Measurements from ENCODE around the gene YBX2.
"Not testable (repeated sequence)": the region's sequence is repeated elsewhere in the genome, so short reads cannot be mapped to it uniquely, and the experiment has no call there.

YBX2 gene

DNA sequence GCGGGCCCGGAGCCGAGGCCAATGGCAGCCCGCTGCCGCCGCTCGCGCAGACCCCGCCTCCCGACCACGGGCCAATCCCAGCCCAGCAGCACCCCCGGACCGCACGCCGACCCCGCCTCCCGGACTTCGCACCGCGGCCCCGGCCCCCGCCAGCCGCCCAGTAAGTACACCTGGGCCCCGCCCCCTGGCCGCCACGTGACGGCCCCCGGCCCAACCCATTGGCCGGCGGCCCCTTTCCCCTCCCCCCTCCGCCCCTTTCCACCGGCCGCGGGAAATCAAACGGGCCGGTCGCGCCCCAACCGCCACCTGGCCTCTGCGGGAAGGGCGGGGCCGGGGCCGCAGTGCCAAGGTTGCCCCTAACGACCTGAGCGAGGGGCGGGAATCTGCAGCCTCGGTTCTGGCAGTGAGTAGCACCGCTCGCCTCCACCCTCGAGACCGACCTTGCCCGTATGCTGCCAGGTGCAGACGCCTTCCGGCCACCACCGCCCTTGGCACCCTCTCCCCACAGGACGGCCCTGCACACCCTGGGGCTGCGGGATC lies at the start of gene YBX2:
Gene YBX2, minus strand, starts transcription at position 26 of the 540 bp plus-strand sequence. CDS start 139 bp downstream, outside the sequence.
- DNase-seq (ENCODE audit: low read depth), result peak; percentile 76

DNA sequence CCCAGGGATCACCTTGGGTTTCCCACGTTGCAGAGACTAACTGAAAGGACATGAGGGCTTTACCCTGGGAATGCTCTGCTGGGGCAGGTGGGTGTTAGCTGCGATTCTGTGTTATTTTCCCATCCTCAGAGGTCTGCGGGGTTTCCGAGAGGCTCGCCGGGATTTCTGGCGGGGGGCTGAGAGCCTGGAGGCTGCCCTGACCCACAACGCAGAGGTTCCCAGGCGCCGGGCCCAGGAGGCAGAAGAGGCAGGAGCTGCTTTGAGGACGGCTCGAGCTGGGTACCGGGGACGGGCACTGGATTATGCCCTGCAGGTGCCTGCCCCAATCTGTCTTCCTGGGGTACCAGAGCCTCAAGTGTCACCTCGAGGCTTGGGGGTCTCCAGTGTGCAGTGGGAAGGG lies 48.8 kb upstream of the YBX2 start:
- DNase-seq (ENCODE audit: low read depth), result no peak

DNA sequence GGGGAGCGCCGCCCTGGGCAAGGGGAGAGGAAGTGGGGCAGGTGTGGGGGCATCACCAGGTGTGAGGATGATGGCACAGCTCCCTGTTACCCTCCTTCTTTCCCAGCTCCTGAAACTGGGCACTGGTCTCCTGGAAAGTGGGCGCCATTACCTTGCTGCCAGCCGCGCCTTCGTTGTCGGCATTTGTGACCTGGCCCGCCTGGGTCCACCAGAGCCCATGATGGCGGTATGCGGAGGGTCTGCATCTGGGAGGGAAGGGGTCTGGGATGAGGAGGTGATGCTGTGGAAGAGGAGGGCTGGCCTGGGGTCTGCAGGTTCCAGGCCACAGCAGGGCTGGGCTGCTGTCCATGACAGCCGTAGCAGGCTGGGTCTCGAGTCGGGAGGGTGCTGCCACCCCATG lies 47.4 kb upstream of the YBX2 start:
- no peak for DNase-seq (ENCODE audit: low read depth)

DNA sequence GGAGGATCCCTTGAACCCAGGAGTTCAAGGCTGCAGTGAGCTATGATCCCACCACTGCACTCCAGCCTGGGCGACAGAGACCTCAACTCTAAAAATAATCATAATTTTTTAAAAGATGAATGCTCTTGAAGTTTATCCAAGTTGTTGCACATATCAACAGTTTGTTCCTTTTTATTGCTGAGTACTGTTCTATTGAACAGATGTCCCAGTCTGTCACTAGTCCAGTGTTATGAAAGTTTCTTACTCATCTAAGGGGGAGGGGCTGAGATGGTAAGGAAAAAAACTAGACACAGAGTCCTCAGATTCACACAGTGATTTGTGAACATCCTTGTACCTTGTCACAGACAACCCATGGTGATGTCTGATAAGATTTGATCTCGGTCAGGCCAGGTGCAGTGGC lies 45.7 kb upstream of the YBX2 start:
- no peak for DNase-seq (ENCODE audit: low read depth)

DNA sequence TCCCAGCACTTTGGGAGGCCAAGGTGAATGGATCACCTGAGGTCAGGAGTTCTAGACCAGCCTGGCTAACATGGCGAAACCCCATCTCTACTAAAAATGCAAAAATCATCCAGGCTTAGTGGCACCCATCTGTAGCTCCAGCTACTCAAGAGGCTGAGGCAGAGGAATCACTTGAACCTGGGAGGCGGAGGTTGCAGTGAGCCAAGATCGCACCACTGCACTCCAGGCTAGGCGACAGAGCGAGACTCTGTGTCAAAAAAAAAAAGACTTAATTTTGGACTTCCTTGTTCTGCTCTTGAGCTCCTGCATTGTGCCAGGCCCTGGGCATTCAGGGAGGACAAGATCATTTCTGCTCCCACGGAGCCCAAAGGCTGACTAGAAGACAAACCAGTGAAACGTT lies 43.2 kb upstream of the YBX2 start:
- not testable (repeated sequence) for DNase-seq (ENCODE audit: low read depth)

DNA sequence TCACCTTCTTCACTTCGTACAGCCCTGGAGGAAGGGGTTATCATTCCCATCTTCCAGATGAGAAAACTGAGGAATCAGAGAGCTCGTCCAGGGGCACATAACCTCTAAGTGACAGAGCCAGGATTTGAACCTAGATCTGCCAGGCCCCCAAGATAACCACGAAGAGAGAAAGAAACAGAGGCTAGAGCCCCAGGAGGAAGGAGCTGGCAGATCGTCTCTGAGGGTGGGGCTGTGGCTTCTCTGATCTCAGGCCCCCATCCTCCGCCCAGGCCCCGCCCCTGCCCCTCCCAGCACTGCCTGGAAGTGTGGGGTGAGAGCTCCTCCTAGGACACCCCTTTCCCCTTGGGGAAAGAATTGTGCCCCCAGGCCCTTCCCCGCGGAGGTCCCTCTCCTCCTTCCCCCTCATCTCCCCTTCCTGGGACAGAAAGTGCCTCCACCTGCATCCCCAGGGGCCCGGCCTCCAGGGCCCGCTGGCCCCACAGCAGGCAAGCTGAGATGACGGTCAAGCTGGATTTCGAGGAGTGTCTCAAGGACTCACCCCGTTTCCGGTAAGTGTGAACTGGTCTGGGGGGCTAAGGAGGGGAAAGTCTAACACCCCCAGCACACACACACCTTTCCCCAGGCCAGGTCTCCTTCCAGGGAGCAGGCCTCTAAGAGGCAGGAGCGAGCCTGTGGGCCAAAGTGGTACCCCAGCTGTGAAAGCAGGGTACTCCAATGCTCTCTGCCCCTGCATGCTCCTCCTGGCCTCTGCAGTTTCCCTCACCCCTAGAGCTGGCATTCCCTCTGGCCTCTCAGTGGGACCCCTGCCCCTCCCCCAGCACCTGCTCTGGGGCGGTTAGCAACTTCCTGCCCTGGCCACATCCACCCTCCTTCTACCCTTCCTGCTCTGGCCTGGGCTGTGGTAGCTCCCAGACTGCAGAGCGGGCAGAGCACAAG lies 42.1 kb upstream of the YBX2 start, which contains the start of gene ACAP1:
Gene ACAP1, plus strand, starts transcription at position 290 of the 936 bp plus-strand sequence. Its CDS starts 206 bp downstream, at position 496.
- peak; percentile 78 for DNase-seq (ENCODE audit: low read depth)

DNA sequence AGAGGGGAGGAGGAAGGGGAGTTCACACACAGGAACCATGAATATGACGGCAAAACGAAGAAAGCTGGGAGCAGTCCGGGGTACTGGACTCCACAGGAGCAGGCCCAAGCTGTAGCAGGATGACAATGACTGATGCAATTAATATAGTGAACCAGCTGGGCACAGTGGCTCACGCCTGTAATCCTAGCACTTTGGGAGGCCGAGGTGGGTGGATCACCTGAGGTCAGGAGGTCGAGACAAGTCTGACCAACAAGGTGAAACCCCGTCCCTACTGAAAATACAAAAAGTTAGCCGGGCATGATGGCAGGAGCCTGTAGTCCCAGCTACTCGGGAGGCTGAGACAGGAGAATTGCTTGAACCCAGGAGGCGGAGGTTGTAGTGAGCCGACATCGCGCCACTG lies 41.3 kb upstream of the YBX2 start:
- DNase-seq (ENCODE audit: low read depth), result not testable (repeated sequence)

DNA sequence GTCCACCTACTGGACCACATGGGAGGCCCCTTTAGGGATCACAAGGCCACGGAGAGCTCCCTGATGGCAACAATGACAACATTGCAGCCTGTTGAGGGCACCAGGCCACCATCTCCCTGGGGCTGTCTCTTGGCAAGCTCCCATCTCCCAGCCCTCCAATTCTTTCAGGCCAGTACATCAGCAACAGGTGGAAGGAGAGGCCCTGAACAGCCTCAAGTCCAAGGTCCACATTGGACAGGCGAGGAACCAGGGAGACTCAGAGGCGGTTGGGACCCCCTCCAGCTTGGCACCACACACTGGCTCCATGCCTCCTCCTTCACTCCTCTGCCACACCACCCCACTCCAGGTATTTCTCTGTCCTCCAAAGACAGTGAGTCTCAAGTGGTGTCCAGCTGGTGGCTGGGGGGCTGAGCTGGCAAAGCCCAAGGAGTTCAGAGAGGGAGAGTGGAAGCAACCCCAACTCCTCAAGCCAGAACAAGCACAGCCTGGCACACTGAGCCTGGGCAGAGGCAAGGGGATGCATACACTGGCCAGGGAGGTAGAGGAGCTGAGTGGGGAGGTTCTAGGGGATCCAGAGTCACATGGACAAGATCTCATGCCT lies 40.6 kb upstream of the YBX2 start:
- no peak for DNase-seq (ENCODE audit: low read depth)

DNA sequence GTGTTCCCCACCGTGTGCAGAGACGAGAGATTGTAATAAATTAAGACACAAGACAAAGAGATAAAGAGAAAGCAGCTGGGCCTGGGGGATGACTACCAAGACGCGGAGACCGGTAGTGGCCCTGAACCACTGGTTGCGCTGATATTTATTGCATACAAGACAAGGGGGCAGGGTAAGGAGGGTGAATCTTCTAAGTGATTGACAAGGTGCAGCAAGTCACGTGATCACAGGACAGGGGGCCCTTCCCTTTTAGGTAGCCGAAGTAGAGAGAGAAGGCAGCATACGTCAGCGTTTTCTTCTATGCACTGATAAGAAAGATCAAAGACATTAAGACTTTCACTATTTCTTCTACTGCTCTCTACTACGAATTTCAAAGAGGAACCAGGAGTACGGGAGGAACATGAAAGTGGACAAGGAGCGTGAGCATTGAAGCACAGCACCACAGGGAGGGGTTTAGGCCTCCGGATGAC lies 38.2 kb upstream of the YBX2 start:
- peak; percentile 64 for DNase-seq (ENCODE audit: low read depth)

DNA sequence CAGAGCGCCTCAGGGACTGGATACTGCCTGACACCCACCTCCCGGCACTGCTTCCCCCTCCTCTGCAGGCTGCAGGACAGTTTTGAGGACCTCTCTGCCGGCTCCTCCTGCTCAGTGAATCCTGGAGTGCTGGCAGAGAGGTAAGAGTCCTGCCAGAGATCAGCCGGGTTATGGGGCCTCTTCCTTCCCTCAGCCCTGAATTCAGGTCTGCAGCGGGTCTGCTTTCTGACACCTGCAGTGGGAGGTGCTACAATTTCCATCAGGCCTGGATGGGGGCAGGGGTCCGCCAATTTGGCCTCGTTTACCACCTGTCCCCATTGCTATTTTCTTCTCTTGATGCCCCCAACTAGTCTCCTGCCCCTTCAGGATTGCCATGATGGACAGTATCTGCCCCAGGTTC lies 37.7 kb upstream of the YBX2 start:
- DNase-seq (ENCODE audit: low read depth), result no peak

DNA sequence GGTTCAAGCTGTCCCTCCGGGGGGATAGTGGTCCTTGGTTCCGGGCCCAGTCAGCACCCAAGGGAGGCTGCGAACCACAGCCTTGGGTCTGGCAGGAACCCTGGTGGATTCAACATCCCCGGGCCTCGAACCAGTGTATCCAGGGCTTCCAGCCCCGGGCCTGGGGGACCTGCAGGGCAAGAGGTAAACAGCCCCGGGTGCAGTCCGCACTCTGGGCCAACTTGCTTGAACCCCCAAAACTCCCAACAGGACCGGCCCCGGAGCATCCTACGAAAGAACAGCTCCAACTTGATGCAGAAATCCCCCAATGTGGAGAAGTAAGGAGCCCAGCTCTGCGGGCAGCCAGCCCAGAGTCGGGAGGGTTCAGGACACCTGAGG lies 36.2 kb upstream of the YBX2 start:
- DNase-seq (ENCODE audit: low read depth), result no peak

DNA sequence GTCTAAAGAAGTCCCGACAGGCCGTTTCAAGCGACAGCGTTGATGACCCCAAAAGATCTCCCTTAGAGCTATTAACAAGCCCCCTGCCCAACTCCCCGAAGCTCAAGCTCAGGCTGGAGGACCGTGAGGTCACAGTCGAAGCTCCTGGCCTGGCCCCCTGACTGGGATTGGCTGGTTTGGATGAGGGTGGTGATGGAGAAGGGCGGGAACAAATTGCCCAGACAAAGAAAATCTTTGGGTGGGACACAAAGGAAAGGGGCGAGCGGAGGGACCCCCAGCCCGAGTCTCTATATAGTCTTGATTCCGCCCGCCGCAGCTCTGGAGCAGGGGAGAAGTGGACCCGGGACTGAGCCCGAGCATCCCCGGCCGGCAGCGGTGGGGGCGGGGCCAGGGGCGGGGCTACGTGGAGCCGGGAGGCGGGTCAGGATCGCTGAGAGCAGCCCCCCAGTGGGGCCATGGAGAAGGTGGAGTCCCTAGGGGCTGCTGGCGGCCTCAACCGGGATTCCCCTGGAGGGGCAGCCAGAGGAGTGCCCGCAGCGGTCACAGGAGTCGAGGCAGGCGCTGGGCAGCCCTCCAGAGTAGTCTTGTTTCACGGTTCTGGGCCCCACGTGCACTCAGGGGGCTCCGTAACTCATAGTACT lies 35.7 kb upstream of the YBX2 start:
- peak; percentile 73 for DNase-seq (ENCODE audit: low read depth)

DNA sequence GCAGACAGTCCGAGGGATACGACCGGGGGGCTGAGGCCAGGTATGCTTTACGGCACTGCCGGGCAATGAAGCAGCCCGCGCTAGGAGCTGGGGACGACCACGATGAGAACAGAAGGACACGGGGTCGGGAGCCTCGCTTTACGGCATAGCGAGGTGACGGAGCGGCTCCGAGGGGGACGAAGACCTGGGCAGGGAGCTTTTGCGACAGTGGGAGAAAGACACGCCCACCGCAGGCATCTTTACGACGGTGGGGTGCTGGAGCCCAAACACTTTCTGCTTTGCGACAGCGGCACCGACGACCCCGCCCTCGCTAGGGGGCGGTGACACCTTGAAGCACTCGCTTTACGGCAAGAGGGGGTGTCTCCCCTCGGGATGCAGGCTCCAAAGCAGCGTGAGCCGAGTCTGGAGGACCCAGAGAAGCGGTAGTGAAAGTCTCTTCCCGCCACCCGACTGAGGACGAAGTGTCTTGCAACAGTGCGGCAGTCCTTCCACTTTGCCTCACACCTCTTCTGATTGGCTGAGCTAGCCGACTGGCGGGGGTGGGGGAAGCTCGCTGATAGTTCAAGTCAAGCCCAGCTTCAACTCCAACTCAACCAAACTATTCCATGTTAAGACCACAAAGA lies 35.0 kb upstream of the YBX2 start:
- peak; percentile 97 for DNase-seq (ENCODE audit: low read depth)

DNA sequence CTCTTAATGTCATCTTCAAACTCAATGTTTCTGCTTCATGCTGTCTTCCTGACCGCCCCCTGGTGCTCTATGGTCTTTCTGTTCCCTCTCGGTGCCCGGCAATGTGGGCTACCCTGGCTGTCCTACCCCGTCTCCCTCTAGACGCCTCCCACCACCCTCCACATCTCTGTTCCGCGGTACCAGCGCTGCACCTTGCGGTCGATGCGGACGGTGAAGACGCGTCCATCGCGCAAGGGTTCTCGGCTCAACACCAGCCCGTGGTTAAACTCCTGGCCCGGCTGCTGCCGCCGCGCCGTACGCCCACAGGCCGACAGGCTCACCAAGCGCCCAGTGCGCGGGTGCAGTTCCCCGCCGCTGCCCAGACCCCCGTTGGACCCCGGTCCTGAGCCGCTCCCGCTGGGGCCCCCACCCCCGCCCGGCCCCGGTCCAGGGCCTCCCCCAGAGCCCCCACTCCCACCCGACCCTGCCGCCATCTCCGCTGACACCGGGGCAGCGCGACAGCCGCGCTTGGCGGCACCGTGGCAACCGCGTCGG lies 34.5 kb upstream of the YBX2 start, which contains the start of gene NEURL4:
Gene NEURL4, minus strand, starts transcription at position 496 of the 534 bp plus-strand sequence. Its CDS starts 23 bp downstream, at position 473.
- DNase-seq (ENCODE audit: low read depth), result no peak

DNA sequence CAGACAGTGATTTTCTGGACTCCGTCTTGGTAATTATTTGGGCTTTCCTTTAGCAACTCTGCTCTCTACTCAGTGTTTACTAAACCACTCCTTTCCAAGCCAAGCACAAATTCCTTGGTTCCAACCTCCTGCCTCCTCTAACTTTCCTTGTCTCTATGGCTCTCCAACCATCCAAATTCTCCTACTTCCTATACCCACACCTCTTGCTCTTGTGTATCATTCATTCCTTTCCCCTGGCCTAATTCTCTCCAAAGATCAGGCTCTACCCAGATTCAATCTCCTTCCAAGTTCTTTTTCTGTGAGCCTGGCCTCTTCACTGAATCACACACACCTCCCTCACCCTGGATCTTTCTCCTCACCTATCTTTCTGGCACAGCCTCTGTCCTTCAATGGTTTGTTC lies 33.6 kb upstream of the YBX2 start:
- no peak for DNase-seq (ENCODE audit: low read depth)

DNA sequence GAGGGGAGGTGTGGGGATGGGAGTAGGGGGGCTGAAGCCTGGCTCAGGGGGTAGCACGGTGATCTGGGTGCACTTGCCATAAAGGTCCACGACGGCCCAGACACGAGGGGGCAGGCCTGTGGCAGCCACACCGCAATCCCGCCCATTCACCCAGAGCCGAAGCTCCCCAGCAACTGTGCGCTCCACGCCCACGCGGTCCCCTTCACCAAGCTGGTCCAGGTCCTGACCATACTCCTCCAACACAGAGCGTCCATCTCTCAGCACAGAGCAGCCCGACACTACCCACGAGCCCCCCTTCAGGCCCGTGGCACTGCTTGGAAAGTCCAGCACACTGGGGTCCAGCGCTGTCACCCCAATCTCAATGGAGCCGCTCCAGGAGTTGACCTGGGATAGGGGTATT lies 33.1 kb upstream of the YBX2 start:
- no peak for DNase-seq (ENCODE audit: low read depth)

DNA sequence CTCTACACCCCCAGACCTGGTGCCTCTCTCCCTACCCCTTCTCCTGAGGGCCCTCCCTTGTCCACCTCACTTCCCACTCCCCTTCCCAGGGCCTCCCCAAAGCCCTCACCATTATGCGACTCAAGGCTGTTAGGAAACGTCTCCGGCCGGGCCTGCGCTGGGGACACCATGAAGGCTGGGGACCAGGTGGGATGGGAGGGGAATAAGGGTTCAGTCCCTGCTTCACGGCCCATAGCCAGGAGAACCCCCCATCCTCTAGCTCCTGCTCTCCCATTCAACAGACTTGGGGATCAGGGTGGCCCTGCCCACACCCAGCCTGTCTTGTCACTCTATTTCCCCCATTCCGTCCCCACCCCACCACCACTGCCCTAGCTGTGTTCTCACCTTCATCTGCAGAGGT lies 32.6 kb upstream of the YBX2 start:
- DNase-seq (ENCODE audit: low read depth), result no peak

DNA sequence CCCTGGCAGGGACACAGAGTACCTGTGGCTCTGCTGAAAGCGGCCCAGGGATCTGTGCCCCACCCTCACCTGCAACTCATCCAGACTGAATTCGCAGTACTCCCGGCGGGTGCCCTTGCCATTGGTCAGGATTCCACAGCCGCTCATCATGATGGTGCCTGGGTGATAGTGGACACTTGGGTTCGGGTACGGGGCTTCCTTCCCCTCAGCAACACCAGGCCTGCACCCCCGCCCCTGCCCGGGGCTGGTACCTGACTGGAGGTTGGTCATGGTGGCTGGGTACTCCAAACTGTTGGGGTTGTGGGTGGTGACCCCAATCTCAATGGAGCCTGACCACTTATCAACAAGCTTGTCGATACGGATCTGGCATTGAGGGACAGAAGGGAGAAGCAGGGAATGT lies 31.7 kb upstream of the YBX2 start:
- DNase-seq (ENCODE audit: low read depth), result no peak

DNA sequence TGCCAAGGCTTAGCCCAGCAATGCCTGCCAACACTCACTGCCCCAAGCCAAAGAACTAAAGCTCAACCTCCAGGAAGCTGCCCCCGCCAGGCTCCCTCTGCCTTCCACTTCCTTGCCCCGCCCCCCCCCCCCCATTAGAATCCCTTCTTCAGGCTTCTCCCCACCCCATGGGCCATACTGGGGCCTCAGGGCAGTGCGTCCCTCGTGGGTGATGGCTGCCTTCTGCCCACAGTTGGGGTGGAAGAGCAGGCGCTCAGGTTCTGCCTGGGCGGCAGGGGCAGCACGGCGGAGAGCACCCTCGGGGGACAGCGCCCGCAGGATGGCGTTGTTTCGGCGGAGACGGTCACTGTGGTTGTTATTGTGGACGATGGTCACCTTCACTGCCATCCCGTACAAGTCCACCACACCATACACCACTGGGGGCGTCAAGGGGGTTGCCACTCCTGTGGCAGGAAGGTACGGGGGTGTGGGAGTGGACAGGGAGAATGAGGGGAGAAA lies 30.6 kb upstream of the YBX2 start:
- DNase-seq (ENCODE audit: low read depth), result no peak

DNA sequence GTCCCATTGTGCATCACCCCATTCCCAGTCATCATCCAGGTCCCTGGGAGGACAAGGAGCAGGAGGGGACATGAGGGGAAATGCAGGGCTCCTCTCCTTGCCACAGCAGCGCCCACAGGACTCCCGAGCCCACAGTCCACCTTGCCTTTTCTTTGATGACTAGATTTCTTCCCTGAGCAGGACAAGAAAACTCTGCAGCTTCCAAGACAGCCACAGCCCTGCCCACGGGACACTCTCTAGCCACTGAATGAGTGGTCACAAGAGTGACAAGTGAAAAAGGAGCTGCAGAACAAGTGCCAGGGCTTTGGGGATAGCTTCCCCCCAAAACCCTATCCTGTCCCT lies 30.0 kb upstream of the YBX2 start:
- no peak for DNase-seq (ENCODE audit: low read depth)

DNA sequence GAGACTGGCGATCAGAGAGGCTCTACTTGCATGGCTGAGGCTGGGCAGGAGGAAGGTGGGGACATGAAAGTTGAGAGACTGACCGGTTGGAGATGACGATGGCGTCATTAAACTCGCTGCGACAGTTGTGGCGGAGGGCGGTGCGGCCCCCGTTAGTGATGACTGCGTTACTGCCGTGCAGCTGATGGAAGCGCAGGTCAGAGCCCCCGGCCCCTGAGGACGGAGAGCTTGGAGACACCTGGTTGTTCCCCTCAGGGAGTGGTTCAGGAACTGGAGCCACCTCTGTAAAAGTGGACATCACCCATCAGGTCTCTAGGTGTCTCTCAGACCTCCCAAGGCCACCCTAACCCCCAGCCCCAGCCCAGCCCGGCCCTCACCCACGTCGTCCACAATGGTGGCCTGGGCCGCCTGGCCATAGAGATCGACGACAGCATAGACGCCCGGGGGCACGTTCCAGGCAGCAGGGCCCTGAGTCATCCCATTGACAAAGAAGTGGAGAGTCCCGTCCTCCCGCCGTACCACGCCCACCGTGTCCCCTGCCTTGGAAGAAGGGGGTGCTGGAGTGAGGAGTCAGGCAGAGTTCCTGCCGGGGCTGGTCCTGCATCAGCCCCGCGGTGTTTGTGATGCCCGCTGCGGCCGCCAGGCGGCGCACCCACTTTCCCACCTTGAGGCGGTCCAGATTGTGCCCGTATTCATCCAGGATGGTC lies 29.4 kb upstream of the YBX2 start:
- peak; percentile 30 for DNase-seq (ENCODE audit: low read depth)
